GM21390 (cell line): ENCODE data around the gene TRMT10B.
A peak's percentile ranks its signal among the peaks of the same experiment; 100 is the strongest.

ENCODE experiments used
- ATAC-seq: cut with Tn5 transposase; IDR thresholded peaks from one replicate; pipeline ENCODE4 v1.9.1; 2021; ENCODE audit not compliant: unreplicated experiment

The TRMT10B gene

GRCh38 chr9:37753489-37754190, at the start of gene TRMT10B:
Gene TRMT10B, plus strand, starts transcription at chr9:37753805. Its CDS starts 8,127 bp downstream, at chr9:37761932.
- peak; percentile 93 for ATAC-seq

GRCh38 chr9:37705787-37706186, 47.8 kb upstream of the TRMT10B start:
- ATAC-seq = no peak

GRCh38 chr9:37706290-37706689, 47.3 kb upstream of the TRMT10B start:
- no peak for ATAC-seq

GRCh38 chr9:37707748-37708147, 45.9 kb upstream of the TRMT10B start:
- ATAC-seq = no peak

- ATAC-seq = no peak
Measured at GRCh38 chr9:37710046-37710445, 43.6 kb upstream of the TRMT10B start.

- no peak for ATAC-seq
Measured at GRCh38 chr9:37715260-37715659, 38.3 kb upstream of the TRMT10B start.

GRCh38 chr9:37715991-37716505, 37.6 kb upstream of the TRMT10B start:
- ATAC-seq = no peak

GRCh38 chr9:37719526-37719925, 34.1 kb upstream of the TRMT10B start:
- ATAC-seq = no peak

- ATAC-seq = no peak
Measured at GRCh38 chr9:37727013-37727412, 26.6 kb upstream of the TRMT10B start.

GRCh38 chr9:37729499-37729898, 24.1 kb upstream of the TRMT10B start:
- no peak for ATAC-seq

- ATAC-seq = no peak
Measured at GRCh38 chr9:37730256-37730655, 23.3 kb upstream of the TRMT10B start.

GRCh38 chr9:37730839-37731238, 22.8 kb upstream of the TRMT10B start:
- ATAC-seq = no peak

GRCh38 chr9:37732086-37732741, 21.4 kb upstream of the TRMT10B start:
- no peak for ATAC-seq

GRCh38 chr9:37732952-37733351, 20.7 kb upstream of the TRMT10B start:
- no peak for ATAC-seq

- ATAC-seq = no peak
Measured at GRCh38 chr9:37739222-37739621, 14.4 kb upstream of the TRMT10B start.

- no peak for ATAC-seq
Measured at GRCh38 chr9:37740128-37740527, 13.5 kb upstream of the TRMT10B start.

- no peak for ATAC-seq
Measured at GRCh38 chr9:37740631-37741328, 12.8 kb upstream of the TRMT10B start.

GRCh38 chr9:37745970-37746369, 7.6 kb upstream of the TRMT10B start:
- ATAC-seq = no peak

GRCh38 chr9:37746448-37747270, 6.9 kb upstream of the TRMT10B start:
- no peak for ATAC-seq

GRCh38 chr9:37747271-37747753, 6.3 kb upstream of the TRMT10B start:
- peak; percentile 70 for ATAC-seq

GRCh38 chr9:37749129-37749528, 4.5 kb upstream of the TRMT10B start:
- no peak for ATAC-seq
